ENCODE data around the gene TMEM108.

TMEM108 gene

DNA sequence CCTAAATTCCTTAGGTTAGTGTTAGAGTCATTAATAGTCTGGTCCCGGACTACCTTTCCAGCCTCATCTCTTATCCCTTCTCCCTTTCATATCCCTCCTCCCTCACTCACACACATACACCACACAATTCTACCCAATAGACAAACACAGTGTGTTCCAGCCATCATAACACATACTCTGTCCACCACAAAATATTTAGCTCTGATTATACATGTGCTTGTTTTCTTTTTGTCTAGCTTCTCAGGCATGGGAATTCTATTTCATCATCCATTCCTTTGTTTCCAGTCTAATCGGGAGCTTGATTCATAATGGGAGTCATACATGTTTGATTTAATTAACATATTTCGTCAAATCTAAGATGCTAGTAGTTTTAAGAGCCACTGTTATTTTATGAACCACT lies 199.8 kb downstream of the TMEM108 start:
- no peak for DNase-seq

DNA sequence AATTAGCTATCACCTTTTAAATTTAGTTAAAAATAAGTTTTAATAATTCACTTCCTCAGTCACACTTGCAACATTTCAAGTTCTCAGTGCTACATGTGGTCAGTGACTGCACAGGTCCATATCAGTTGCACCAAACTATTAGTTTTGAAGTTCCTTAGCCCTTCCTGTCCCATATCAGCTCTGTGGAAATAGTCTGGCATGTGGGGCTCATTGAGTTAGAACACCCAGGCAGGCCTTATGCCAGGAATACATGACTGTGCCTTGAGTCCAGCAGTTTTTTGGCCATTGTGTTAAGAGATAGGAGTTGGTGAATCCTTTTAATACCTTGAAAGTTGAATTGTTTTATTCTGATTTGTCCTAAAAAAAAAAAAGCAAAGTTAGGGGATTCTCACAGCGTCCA lies 207.9 kb downstream of the TMEM108 start:
- no peak for DNase-seq

DNA sequence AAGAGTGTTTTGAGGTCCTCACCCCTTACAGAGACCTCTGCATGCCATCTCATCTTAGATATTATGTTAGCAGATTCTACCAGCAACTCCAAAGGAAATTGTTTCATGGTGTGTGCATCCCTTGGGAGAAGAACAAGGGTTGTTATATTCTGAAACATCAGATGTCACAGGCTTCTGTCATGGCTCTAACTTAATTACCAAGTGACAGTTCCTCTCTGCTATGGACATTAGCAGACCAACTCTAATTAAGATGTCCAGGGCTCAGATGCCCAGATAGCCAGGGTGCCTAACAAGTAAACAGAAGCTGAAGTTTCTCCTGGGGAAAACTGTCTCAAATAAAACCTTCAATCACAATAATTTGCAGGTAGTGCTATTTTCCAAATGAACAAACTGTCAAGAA lies 208.6 kb downstream of the TMEM108 start:
- DNase-seq = no peak

DNA sequence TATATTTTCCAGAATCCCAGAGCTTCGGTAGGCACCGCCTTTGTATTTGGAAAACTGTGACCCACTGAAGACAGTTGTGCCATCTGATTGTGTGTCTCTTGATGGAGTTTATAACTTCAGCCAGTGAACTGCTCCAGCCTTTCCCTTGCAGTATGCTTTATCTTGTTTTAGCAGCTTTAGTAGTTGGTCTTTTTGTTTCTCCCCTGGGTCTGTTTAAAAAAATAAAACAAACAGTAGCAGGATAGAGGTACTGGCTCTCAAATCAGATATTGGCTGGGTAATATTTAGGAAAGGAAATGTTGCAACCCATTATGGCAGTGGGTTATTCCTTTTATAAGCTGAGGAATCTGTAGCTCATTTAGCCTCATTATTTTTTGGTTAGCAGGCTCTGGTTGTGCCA lies 210.2 kb downstream of the TMEM108 start:
- no peak for DNase-seq

DNA sequence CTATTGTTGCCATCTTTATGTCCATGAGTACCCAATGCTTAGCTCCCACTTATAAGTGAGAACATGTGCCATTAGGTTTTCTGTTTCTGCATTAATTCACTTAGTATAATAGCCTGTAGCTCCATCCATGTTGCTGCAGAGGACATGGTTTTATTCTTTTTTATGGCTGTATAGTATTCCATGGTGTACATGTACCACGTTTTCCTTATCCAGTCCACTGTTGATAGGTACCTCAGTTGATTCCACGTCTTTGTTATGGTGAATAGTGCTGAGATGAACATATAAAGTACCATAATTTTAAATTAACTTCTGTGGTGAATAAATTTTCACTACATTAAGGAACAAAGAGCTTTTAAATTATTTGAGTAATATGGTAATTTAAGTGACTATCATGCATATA lies 211.3 kb downstream of the TMEM108 start:
- no peak for DNase-seq

DNA sequence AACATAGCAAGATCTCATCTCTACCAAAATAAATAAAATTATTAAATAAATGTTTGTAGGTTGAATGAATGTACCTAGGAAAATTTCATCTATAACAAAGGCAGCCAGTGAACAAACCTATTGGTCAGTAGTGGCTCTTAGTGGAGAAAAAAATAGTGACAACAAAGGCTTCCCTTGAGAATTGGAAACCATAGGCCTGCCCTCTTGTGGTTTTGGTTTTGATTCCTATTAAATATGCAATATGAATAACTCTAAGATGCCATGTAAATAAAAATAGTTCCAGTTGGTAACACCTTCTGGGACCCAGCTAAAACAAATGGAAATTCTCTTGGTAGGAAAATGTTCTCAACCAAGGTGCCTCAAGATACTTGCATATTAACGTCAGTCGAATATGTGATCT lies 216.0 kb downstream of the TMEM108 start:
- no peak for DNase-seq

DNA sequence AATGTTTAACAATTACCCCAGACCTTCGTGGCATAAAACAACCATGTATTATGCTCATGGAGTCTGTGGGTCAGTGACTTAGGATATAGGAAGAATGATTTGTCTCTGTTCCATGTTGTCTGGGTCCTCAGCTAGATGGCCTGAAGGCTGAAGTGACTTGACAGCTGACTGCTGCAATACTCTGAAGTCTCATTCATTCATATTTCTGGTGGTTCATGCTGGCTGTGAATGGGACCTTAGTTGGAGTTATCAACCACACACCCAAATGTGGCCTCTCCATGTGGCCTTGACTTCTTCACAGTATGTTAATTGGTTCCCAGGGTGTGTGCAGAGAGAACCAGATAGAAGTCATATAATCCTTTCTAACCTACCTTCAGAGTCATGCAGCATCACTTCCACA lies 216.5 kb downstream of the TMEM108 start:
- DNase-seq = no peak

DNA sequence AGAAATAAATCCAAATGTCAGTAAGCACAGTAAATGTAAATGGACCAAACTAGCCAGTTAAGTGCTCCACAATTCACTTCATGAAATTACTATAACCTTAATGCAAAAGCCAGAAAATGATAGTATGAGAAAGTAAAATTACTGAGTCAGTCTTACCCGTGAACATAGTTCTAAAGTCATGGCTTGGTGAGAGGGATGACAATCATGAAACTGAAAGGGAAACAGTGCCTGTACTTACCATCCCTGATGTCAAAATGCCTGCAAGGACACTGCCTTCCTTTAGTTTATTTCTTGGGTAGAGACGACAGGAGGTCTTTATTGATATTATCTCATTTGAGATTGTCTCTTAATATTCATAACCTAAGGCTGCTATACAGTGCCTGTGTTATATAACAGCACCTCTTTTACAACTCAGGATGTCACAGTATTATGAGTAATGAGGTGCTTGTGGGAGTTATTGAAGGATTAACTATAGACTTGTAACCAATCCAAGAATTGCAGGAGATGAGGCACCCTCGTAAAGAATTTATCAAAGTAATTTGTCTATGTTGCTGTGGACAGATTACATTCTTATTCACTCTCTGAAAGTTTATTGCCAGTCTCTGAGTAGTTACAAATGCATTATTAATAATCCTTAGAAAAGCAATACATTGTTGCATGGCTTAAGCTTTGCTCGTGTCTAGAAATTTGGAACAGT lies 218.7 kb downstream of the TMEM108 start:
- DNase-seq = no peak

DNA sequence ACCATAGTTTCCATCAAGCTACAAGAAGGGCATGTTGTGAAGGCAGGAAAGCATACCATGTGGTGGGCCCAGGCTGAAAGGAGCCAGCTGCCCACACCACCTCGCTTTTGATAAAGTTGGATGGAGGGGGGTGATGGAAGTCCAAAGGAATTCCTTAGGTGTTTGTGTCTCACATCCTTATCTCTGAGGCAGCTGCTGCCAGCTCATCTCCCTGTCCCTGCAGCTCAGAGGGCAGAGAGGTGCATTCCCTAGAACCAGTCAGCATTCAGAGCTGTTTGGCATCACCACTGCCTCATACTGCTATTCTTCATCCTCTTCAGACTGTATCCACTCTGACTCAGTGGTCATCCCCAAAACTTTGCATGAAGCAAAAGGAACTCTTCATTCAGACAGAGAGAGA lies 220.2 kb downstream of the TMEM108 start:
- no peak for DNase-seq

DNA sequence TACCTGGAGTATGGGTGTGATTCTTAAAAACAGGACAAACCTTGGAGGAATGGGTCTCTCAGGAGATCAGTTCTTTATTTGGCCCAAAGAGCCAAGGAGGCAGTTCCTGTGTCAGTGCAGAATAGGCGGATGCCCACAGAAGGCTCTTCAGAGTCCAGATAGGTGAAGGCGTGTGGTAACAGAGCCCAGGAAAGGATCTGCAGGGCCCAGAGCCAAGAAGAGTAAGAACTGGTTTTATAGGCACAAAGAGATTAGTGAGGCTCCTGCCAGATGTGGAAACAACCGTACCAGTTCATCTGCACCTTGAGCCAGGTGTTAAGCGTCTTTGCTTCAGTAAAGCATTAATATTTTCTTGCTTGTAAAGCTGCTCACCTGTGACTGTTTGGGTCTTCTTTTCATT lies 221.6 kb downstream of the TMEM108 start:
- no peak for DNase-seq

DNA sequence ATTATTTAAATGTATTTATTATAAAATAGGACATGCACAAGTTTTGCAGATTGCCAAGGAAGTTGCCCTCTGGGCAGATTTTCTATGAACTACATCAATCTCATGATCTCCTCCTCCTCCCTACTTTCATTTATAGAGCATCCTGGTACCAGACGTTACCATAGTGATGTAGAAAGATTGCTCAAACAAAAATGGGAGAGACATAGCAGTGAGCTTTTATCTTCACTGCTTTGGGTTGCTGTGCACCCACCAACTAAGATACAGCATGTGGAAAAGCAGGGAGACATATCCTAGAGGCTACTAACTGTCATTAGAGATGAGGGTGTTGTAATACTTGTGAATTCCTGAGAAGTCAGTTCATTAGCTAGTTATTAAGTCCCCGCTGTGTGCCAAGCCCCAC lies 224.1 kb downstream of the TMEM108 start:
- no peak for DNase-seq

DNA sequence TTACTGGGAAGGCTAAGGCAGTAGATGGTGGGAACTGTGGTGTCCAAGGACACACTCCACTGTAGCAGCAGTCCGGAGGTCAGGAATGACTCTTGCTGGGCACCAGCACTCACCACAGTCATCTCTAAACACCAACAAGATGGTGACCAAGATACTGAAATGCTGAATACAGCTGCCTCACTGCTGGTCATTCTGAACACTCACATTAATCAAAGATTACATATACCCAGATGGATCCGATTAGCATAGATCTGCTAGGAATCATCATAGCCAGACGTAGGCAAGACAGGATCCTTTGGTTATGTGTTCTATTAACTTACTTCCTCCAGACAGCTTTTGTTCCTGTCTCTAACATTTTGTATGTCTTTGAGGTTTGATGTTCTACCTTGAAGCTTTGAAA lies 226.7 kb downstream of the TMEM108 start:
- no peak for DNase-seq

DNA sequence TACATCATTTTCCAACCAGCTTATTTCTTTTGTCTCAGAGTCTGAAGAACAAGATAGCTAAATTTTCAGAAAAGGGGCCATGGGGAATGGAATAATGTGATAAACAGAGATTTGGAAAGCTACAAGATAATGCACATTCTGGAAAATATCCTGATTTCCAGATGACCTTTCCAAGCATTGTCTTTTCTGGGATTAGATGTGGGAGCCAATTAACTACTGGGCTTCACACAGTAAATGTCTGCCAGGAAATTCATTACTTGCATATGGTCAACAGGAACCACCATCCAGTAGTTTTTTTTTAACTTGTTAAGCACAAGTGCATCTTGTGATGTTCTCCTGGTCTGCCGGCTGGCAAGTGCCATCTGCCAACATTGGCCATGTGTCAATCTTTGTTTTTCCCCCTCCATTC lies 230.5 kb downstream of the TMEM108 start:
- peak; percentile 15 for DNase-seq

DNA sequence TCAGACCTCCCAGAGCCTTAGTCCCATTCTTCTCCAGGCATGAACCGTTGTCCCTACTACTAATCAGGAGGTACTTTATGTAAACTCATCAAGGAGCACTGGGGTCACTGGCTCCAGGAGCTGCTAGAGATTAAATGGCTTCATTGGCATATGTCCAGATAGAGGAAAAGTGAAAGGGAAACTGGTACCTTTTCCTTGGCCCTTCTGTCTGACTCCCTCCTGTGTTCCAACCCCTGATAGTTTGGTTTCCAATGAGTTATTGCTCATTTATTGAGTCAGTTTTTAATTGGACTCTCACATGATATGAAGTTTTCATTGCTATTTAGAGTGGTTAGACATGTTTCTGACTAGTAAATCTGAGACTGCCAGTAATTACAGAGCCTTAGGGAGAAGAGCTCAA lies 231.2 kb downstream of the TMEM108 start:
- peak; percentile 11 for DNase-seq

DNA sequence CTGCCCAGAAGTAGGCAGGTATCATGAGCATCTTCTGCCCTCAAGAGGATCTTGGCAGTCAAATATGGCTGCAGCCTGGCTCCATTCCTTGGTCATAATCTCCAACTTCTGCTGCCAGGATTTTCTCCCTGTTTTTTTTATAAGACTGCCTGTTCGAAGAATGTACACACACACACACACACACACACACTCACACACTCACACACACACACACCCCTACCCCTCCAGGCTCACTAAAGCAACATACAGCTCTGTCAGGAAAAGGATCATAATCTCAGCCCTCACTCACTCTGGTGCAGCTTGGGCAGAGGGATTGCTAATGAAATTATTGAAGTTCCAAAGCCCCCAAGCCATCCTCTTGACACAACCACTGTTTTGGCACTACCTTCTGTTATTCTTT lies 232.4 kb downstream of the TMEM108 start:
- DNase-seq = no peak

DNA sequence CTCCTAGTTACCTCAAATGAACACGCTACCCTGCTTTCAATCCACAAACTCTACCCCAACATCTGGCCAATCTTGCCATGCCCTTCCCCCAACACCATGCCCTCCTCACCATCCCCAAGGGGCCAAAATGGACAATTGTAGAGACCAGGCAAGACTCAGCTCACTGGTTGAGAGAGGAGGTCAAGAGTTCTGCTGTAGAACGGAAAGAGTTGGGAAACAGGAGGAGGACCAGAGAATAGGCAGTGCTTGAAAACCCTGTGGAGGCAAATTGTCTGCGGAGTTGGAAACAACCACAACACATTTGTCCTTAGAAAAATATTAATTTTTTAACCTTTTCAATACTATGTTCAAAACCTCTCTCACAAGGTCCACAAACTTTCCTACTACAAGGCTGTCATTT lies 232.9 kb downstream of the TMEM108 start:
- DNase-seq = no peak

DNA sequence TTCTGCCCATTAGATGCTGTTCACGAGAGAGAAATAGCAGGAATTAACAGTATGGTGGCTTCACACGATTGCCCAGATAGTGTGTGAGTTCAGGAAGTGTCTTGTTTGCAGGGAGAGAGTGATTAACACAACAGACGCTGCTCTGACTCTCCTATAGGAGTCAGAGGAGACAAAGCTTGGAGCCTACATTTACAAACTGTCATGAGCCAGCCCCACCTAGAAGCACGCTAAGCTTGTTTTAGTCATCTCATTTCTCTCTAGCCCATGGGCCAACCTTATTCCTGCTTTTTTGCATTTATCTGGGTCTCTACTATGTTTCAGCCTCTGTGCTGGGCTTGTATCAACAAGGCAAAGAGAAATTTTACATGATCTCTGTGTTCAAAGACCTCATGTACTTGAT lies 233.3 kb downstream of the TMEM108 start:
- DNase-seq = no peak

DNA sequence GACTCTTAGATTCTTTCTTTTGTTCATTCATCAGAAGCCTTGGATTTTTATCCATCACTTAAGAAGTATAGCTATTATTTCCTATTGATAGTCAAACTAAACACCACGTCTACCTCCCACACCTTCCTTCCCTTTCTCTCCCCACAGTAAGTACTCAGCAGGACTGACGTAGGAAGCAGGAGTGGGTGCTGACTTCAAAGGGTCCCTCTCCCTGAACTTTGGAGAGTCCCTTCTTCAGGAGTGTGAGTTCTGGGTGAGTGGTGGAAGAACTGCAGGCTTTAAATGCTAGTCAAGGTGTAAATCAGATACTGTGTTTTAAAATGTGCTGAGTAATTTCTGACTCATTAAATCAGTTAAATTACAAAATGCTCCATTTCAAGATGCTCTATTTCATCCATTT lies 235.2 kb downstream of the TMEM108 start:
- DNase-seq = no peak

DNA sequence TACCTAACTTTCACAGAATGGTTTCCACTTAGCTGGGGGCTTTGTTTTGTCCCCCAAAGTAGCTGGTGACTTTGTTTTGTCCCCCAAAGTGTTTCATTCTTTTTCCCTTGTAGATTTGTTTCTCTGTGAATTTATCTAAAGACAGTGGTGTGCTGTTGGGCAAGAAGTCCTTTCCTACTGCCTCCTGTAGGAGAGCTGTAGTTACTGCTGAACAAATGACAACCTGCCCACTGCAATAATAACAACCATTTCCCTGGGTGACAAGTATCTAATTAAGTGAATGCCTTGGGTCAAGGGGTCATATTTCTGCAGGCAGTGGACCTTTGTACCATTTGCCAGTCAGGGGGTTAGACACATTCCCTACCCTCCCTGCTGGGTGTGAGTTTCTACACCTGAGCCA lies 236.3 kb downstream of the TMEM108 start:
- DNase-seq = no peak

DNA sequence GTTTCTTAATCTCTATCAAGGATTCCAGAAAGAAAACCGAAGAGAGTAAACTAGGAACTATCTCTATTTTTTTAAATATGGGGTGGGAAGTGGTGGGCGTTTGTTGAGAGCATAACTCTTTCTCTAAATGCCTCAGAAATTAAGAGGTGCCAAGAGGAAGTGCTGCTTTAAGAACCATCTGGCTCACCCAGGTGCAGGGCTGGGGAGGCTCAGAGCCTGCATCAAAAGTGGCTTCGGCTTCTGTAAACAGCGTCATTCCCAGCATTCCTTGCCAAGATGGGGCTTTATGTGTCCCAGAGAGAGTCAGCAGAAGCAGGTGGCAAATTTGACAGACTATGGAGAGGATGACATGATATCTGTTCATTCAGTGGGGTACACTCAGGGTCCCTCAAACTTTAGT lies 238.4 kb downstream of the TMEM108 start:
- no peak for DNase-seq

DNA sequence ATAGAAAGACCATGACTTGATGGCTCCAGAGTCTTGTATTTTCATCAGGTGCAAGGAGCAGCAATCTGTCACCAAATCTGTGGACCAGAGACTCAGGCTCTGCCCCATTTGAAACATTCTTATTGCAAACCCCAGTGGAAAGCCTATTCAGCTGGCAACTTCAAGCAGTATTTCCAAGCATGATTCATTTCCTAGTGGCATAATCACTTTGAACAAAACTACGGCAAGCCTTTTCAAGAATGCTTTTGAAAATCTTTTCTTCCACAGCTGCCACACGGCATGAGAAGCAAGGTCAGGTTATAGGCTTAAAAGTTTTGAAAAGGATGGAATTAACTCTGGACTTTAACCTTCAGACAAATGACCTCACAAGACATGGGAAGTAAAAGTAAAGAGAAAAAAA lies 239.6 kb downstream of the TMEM108 start:
- no peak for DNase-seq

DNA sequence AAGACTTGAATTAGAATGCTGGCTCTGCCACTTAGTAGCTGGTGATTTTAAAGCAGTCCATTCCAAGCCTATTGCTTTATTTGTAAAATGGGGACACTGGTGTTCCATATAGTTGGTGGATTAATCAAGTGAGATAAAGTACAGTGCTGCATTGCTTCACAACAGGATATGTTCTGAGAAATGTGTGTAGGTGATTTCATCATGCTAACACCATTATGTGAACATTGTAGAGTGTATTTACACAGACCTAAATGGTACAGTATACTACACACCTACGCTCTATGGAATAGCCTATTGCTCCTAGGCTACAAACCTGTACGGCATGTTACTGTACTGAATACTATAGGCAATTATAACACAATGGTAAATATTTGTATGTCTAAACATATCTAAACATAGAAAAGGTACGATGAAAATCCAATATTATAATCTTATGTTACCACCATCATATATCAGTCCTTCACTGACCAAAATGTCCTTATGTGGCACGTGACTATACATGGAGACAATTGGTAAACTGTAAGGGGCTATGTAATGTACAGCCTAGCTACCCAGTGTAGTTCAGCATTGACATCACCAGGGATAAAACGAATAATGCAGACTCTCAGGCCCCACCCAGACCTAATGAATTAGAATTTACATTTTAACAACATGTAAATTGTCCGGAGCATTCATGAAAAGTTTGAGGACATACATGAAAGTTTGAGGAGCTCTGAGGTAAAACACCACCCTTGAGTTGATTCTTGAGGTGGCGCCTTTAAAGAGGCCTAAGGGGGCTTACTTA lies 240.3 kb downstream of the TMEM108 start:
- no peak for DNase-seq

DNA sequence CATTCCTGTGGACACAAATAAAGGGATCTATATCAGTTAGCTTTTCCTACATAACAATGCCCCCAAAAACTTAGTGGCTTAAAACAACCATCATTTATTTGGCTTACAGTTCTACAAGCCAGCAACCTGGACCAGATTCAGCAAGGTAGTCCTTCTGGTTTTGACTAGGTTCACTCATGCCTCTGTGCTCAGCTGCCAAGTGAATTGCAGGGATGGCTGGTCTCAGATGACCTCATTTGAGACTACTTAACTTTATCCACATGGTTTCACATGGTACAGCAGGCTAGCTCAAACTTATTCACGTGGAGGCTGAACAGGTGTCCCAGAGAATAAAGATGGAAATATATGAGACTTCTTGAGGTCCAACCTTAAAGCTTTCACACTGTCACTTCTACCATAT lies 242.4 kb downstream of the TMEM108 start:
- DNase-seq = no peak

DNA sequence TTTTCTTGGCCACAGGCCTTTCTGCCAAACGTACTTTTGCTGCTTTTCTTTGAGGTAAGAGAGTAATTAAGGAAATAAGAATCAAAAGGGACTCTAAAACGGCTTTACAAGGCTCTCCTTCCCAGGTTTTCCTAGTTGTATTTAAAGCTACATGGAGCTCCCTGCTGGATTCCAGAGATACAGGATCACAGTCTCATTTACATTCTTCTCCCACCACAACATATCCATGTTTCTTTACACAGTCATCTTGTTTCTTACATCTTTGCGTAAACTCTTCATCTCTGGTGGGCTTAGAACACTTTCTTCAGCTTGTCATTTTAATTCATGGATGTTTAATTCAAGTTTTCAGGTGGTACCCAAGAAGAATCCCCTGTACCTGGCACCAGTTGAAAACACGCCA lies 244.0 kb downstream of the TMEM108 start:
- no peak for DNase-seq

Measured in NCI-H510A treated with DMSO at 0.1 percent for 48 hours (cell line).